H1 (cell line): Measurements from ENCODE around the gene NCAM1. TPM values are rescaled to one million over a fixed set of nuclear protein-coding genes. Genes with fewer than 3 reads are reported as not detected.

Experiments
- CTCF ChIA-PET: fragments of 300-600 bp; sonication (Branson Sonifier 250); formaldehyde crosslinking; loops from one replicate; lab custom pipeline; 2021; ENCODE audit not compliant: partially characterized antibody; lab: Charles Lee
- POLR2A ChIA-PET: fragments of 300-600 bp; sonication (Branson Sonifier 250); formaldehyde crosslinking; loops from one replicate; lab custom pipeline; 2021; ENCODE audit warnings: inconsistent platforms; ENCODE audit not compliant: partially characterized antibody; lab: Charles Lee
- DNase-seq, 2 experiments: peaks; one replicate each; pipeline versions ENCODE4 v3.0.0 to v3.0.0-alpha.2; 2010 to 2022; ENCODE audit warnings: low spot score in 2 of 2, low read depth in 1 of 2, mixed read lengths in 1 of 2
- FAIRE-seq: peaks from 2 replicates; lab custom pipeline; 2011; peaks lifted over from hg19 to GRCh38; lab: Jason Lieb, UNC
- H2AFZ ChIP-seq: 2 replicates; pipeline ENCODE4 v1.8.1; 2012; ENCODE audit warnings: low read length, inconsistent platforms
- H2AK5ac ChIP-seq: 2 replicates; pipeline ENCODE4 v1.6.1; 2013; ENCODE audit warnings: low read depth, low read length
- H2BK120ac ChIP-seq: replicated peaks from 2 replicates; pipeline ENCODE3; 2013; ENCODE audit warnings: low read depth, low read length, inconsistent platforms
- H2BK12ac ChIP-seq: 2 replicates; pipeline ENCODE4 v1.6.1; 2013; ENCODE audit warnings: low read depth, low read length
- H2BK15ac ChIP-seq: 2 replicates; pipeline ENCODE4 v1.6.1; 2013; ENCODE audit warnings: low read length
- H2BK20ac ChIP-seq: 2 replicates; pipeline ENCODE4 v1.6.1; 2013; ENCODE audit warnings: low read length
- H2BK5ac ChIP-seq: 2 replicates; pipeline ENCODE4 v1.6.1; 2013; ENCODE audit warnings: low read depth, low read length
- H3K14ac ChIP-seq: 2 replicates; pipeline ENCODE4 v1.6.1; 2013; ENCODE audit warnings: inconsistent platforms; ENCODE audit not compliant: insufficient read length
- H3K18ac ChIP-seq: 2 replicates; pipeline ENCODE4 v1.6.1; 2013; ENCODE audit warnings: low read length; ENCODE audit errors: extremely low read depth
- H3K23ac ChIP-seq: 2 replicates; pipeline ENCODE4 v1.6.1; 2013; ENCODE audit warnings: inconsistent platforms; ENCODE audit not compliant: insufficient read length
- H3K23me2 ChIP-seq: 2 replicates; pipeline ENCODE4 v1.6.1; 2013; ENCODE audit warnings: low read depth, low read length
- H3K27ac ChIP-seq: 2 replicates; pipeline ENCODE4 v1.6.1; 2011; ENCODE audit warnings: low read depth, low read length, inconsistent platforms
- H3K27me3 ChIP-seq, 4 experiments: replicated peaks in 1 of 4; 1 replicate in 1 of 4; 2 replicates in 3 of 4; pipeline versions ENCODE4 v1.6.1 to v1.8.1; 2011 to 2013; ENCODE audit warnings: low read length in 3 of 4, mild to moderate bottlenecking in 3 of 4, inconsistent platforms in 2 of 4, mixed read lengths in 2 of 4, moderate library complexity in 1 of 4; ENCODE audit not compliant: control insufficient read depth in 3 of 4, insufficient read depth in 3 of 4; ENCODE audit errors: extremely low read depth in 1 of 4
- H3K36me3 ChIP-seq, 4 experiments: 2 replicates each; pipeline versions ENCODE4 v1.6.1 to v1.8.1; 2011 to 2013; ENCODE audit warnings: mild to moderate bottlenecking in 4 of 4, low read length in 3 of 4, moderate library complexity in 2 of 4, control low read depth in 1 of 4, inconsistent platforms in 1 of 4; ENCODE audit not compliant: insufficient read depth in 4 of 4, control insufficient read depth in 2 of 4
- H3K4ac ChIP-seq: replicated peaks from 2 replicates; pipeline ENCODE3; 2013; ENCODE audit warnings: low read length, low read depth, mixed read lengths, inconsistent platforms; ENCODE audit not compliant: insufficient read length
- H3K4me1 ChIP-seq, 4 experiments: replicated peaks in 1 of 4; 1 replicate in 1 of 4; 2 replicates in 3 of 4; pipeline versions ENCODE4 v1.6.1 to v1.8.1; 2011 to 2013; ENCODE audit warnings: low read length in 3 of 4, inconsistent platforms in 2 of 4, mixed read lengths in 1 of 4; ENCODE audit not compliant: insufficient read depth in 4 of 4, control insufficient read depth in 3 of 4
- H3K4me2 ChIP-seq, 2 experiments: 2 replicates each; pipeline versions ENCODE4 v1.6.1 to v1.8.1; 2011 to 2013; ENCODE audit warnings: low read depth in 2 of 2, low read length in 2 of 2, control low read depth in 1 of 2, inconsistent platforms in 1 of 2, mild to moderate bottlenecking in 1 of 2; ENCODE audit not compliant: insufficient read depth in 1 of 2
- H3K4me3 ChIP-seq, 4 experiments: fragments of 200-600, 300-600 bp in 1 of 4; sonication (generic), shearing (Covaris generic), sonication (Bioruptor Twin) in 1 of 4; 2 replicates each; pipeline versions ENCODE4 v1.5.1 to v1.8.1; 2011 to 2016; ENCODE audit warnings: low read length in 4 of 4, low read depth in 3 of 4, control low read depth in 2 of 4, inconsistent platforms in 2 of 4, mild to moderate bottlenecking in 2 of 4, mixed read lengths in 1 of 4, moderate library complexity in 1 of 4; ENCODE audit not compliant: insufficient read depth in 2 of 4; ENCODE audit errors: extremely low read depth in 1 of 4
- H3K56ac ChIP-seq: replicated peaks from 2 replicates; pipeline ENCODE3; 2013; ENCODE audit warnings: low read depth, mild to moderate bottlenecking, mixed read lengths, low read length, inconsistent platforms; ENCODE audit not compliant: insufficient read length
- H3K79me1 ChIP-seq: 2 replicates; pipeline ENCODE4 v1.6.1; 2013; ENCODE audit warnings: low read depth, low read length, control low read depth
- H3K79me2 ChIP-seq, 2 experiments: 2 replicates each; pipeline versions ENCODE4 v1.6.1 to v1.8.1; 2012 to 2013; ENCODE audit warnings: low read length in 2 of 2, mild to moderate bottlenecking in 2 of 2, inconsistent platforms in 1 of 2; ENCODE audit not compliant: insufficient read depth in 2 of 2, control insufficient read depth in 1 of 2
- H3K9ac ChIP-seq, 4 experiments: replicated peaks in 1 of 4; 1 replicate in 1 of 4; 2 replicates in 3 of 4; pipeline versions ENCODE4 v1.6.1 to v1.8.1; 2011 to 2013; ENCODE audit warnings: low read depth in 3 of 4, low read length in 3 of 4, control low read depth in 2 of 4, mild to moderate bottlenecking in 2 of 4, moderate library complexity in 2 of 4, inconsistent platforms in 1 of 4; ENCODE audit errors: extremely low read depth in 1 of 4
- H3K9me3 ChIP-seq, 2 experiments: 2 replicates each; pipeline versions ENCODE4 v1.6.1 to v1.8.1; 2012 to 2013; ENCODE audit warnings: mild to moderate bottlenecking in 2 of 2, moderate library complexity in 2 of 2, control low read depth in 1 of 2, inconsistent platforms in 1 of 2, low read depth in 1 of 2, low read length in 1 of 2, mixed read lengths in 1 of 2; ENCODE audit not compliant: insufficient read depth in 2 of 2
- H4K20me1 ChIP-seq, 2 experiments: replicated peaks in 1 of 2; 2 replicates each; pipeline versions ENCODE3 to v1.8.1; 2011 to 2013; ENCODE audit warnings: inconsistent platforms in 2 of 2, low read length in 2 of 2, mild to moderate bottlenecking in 1 of 2; ENCODE audit not compliant: insufficient read depth in 2 of 2, control insufficient read depth in 1 of 2
- H4K5ac ChIP-seq: 2 replicates; pipeline ENCODE4 v1.6.1; 2013; ENCODE audit warnings: low read length, low read depth, mixed read lengths, inconsistent platforms; ENCODE audit not compliant: insufficient read length
- H4K8ac ChIP-seq: 2 replicates; pipeline ENCODE4 v1.8.0; 2013; ENCODE audit warnings: mild to moderate bottlenecking, moderate library complexity, low read length, inconsistent platforms; ENCODE audit not compliant: insufficient read depth; ENCODE audit errors: extremely low read depth
- H4K91ac ChIP-seq: replicated peaks from 2 replicates; pipeline ENCODE3; 2013; ENCODE audit warnings: low read length, mixed read lengths, inconsistent platforms; ENCODE audit not compliant: insufficient read length
- CBX5 ChIP-seq: fragments of 300-800, 300-1000 bp; sonication (generic); IDR thresholded peaks from 2 replicates; pipeline ENCODE4 v1.7.1; 2016; ENCODE audit warnings: antibody characterized with exemption, low read length, low read depth
- CHD1 ChIP-seq: IDR thresholded peaks from 2 replicates; pipeline ENCODE4 v1.6.1; 2012; ENCODE audit warnings: low read depth, low read length, improper control_type of control experiment
- NANOG ChIP-seq: IDR thresholded peaks from 2 replicates; pipeline ENCODE4 v1.6.1; 2011; ENCODE audit warnings: low read length, low read depth, mild to moderate bottlenecking, inconsistent platforms; ENCODE audit not compliant: insufficient read depth, poor library complexity, severe bottlenecking
- WGBS, 2 experiments: shearing (Covaris generic) in 1 of 2; methylation state at CpG; one replicate each; pipeline versions ENCODE4 v1.1.6 to v1.1.7; 2013 to 2015; ENCODE audit warnings: low lambda C conversion rate in 2 of 2, mixed read lengths in 2 of 2, inconsistent platforms in 1 of 2, low coverage in 1 of 2, missing lambda C conversion rate in 1 of 2; ENCODE audit not compliant: insufficient replicate concordance in 2 of 2, insufficient coverage in 1 of 2, insufficient read length in 1 of 2; ENCODE audit errors: extremely low coverage in 1 of 2, missing lambda C conversion rate in 1 of 2; 5-methylcytosine and 5-hydroxymethylcytosine counted together
- polyA plus RNA-seq, 7 experiments: library from polyadenylated mRNA; depleted of rRNA in 3 of 7; stranded (reverse) in 5 of 7; unstranded in 2 of 7; fragments of >200 nt in 5 of 7; fragments of 200-250 nt in 2 of 7; gene quantifications; 1 replicate in 5 of 7; 2 replicates in 1 of 7; 4 replicates in 1 of 7; pipeline versions ENCODE4 v1.2.1 to v1.2.3, GENCODE V29; 2011 to 2013; ENCODE audit warnings: missing spikeins in 2 of 7, mixed read lengths in 2 of 7
- total RNA-seq: library from RNA; stranded (reverse); fragmentation: NEBNext Ultra II Directional; extraction: Animal tissue kit (Norgen Biotek cat#: 25700); gene quantifications from 2 replicates; pipeline ENCODE4 v1.2.1, GENCODE V29; 2021

Gene NCAM1
- total and polyA plus RNA-seq, 2 of the 8 experiments (the other 6 are each of a cell fraction or from before 2014, with no cell fraction given) = 3.1 to 4.3 TPM

DNA sequence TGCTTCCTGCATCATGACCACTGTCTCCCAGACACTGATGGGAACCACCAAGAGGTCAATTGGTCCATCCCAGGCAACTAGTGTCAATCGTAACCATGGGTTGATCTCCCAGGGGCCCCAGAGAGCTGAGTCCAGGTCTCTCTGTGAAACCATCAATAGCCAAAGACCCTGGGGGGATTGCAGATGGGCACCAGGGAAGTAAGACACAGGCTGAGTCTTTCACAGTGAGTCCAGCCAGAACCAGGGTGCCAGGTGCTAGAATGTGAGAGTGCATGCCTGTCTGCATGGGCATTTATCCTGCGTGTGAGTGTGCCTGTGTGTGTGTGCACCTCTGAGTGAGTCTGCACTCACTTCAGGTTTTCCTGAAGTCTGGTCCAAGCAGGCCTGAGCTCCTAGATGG is 307.9 kb downstream of the NCAM1 start:
- H3K4me1 ChIP-seq = peaks cover 0 to 3% (median 0%) of the 10 kb centered on the region in 4 experiments; a peak in 1 of 7 replicates
- FAIRE-seq = no peak

More for the DNA sequence above, 307.9 kb downstream of the NCAM1 start:
- no peaks in the 10 kb centered on the region for H3K9me3 ChIP-seq
- H2BK20ac ChIP-seq = no peak overlapping the region
- 91% methylated on average over 2 of the region's 2 CpGs; no CpG with 5 or more reads in 1 of the 2 experiments for WGBS, 2 experiments
- no peak overlapping the region for H2BK12ac ChIP-seq
- H3K9ac ChIP-seq = no peak overlapping the region
- ChIA-PET CTCF (interaction anchor here (1.4 kb wide), 1 partner anchor 699 kb away, joined by 3 read pairs; no protein-coding TSS in a partner anchor), POLR2A (no interaction called here)
- no peak overlapping the region for H2BK120ac ChIP-seq
- H3K27ac ChIP-seq = no peak overlapping the region
- H3K36me3 ChIP-seq = no peaks in the 10 kb centered on the region
- TF ChIP-seq CBX5 (no peak), CHD1 (no peak), NANOG (no peak)
- no peak overlapping the region for H2BK5ac ChIP-seq
- H3K79me2 ChIP-seq = no peaks in the 10 kb centered on the region
- H3K27me3 ChIP-seq = no peaks in the 10 kb centered on the region
- H2BK15ac ChIP-seq = no peak overlapping the region
- no peak overlapping the region for H4K8ac ChIP-seq
- H4K91ac ChIP-seq = no peak overlapping the region
- no peak overlapping the region for H3K23ac ChIP-seq
- H3K79me1 ChIP-seq = no peaks in the 10 kb centered on the region
- H4K20me1 ChIP-seq = no peaks in the 10 kb centered on the region
- no peak overlapping the region for H4K5ac ChIP-seq
- H3K23me2 ChIP-seq = no peaks in the 10 kb centered on the region
- H3K4ac ChIP-seq = no peak overlapping the region
- H3K4me2 ChIP-seq = no peak overlapping the region
- no peak overlapping the region for H3K4me3 ChIP-seq
- H3K18ac ChIP-seq = no peak overlapping the region
- H3K14ac ChIP-seq = no peak overlapping the region
- no peak overlapping the region for H3K56ac ChIP-seq
- H2AFZ ChIP-seq = no peak overlapping the region
- no peak for DNase-seq
- H2AK5ac ChIP-seq = no peak overlapping the region
